ENCODE results near the gene LAIR1.

DNA sequence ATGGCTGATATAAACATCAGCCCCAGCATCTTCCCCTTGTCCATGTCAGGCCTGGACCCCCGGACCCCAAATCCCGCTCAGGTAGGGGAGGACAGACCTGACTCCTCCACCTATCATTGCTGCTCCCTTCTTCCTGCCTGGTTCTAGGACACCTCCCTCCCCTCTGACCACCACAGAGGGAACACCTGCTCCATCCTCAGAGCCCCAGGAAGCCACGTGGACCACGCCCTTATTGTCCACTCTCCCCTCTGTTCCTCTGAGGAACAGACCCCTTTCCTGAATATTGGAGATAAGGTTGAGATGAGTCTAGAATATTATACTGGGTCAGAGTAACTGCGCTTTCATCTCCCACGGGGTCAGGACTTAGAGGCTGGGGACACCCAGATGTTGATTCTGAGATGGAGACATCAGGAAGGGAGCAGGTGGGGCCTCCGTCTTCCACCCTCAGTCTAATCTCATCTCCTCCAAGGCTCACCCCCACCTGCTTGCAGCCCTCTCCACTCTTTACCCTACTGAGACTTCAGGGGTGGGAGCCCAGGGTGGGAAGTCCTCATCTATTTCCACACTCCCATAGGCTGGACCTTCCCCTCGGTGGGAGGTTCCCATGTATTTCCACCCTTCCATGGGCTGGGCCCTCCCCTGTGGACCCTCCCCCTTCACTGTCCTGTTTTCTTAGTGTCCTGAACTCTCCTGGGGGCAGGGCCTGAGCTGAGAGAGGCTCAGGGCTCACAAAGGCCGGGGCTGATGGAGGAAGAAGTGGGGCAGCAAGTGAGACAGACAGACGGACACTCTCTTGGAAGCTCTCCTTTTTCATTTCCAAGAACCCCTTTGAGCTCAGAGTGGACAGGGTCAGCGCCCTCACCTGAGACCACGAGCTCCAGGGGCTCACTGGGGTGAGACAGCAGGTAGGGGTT lies 28.5 kb downstream of the LAIR1 start:
- no peak for TF ChIP-seq EP300 (IDR thresholded peaks at IDR 0.05)
- no peak for TF ChIP-seq POLR2A (IDR thresholded peaks at IDR 0.05)

Measured in upper lobe of left lung (tissue), 4 donors.